CD4-positive, alpha-beta T cell treated with Interferon gamma for 1 hour (primary cell): Measurements from ENCODE around the gene KIF5C.
"Not testable (repeated sequence)": the region's sequence is repeated elsewhere in the genome, so short reads cannot be mapped to it uniquely, and the experiment has no call there.

ENCODE experiments used
- DNase-seq: peaks from one replicate; pipeline ENCODE4 v3.0.0-alpha.2; 2020

The KIF5C gene

GRCh38 chr2:148967578-148967977 is 92.6 kb downstream of the KIF5C start:
- no peak for DNase-seq

- DNase-seq = no peak
Measured at GRCh38 chr2:148968301-148968700, 93.3 kb downstream of the KIF5C start.

GRCh38 chr2:148968776-148969319 is 93.8 kb downstream of the KIF5C start:
- no peak for DNase-seq

GRCh38 chr2:148969659-148970061 is 94.6 kb downstream of the KIF5C start:
- no peak for DNase-seq

GRCh38 chr2:148970385-148970784 is 95.4 kb downstream of the KIF5C start:
- DNase-seq = no peak

GRCh38 chr2:148971547-148971946 is 96.5 kb downstream of the KIF5C start:
- DNase-seq = no peak

- no peak for DNase-seq
Measured at GRCh38 chr2:148974095-148974494, 99.1 kb downstream of the KIF5C start.

- no peak for DNase-seq
Measured at GRCh38 chr2:148978026-148978685, 103.1 kb downstream of the KIF5C start.

GRCh38 chr2:148978706-148979105 is 103.7 kb downstream of the KIF5C start:
- DNase-seq = no peak

- no peak for DNase-seq
Measured at GRCh38 chr2:148979164-148979918, 104.3 kb downstream of the KIF5C start.

- no peak for DNase-seq
Measured at GRCh38 chr2:148979919-148980277, 104.9 kb downstream of the KIF5C start.

GRCh38 chr2:148980496-148980895 is 105.5 kb downstream of the KIF5C start:
- DNase-seq = not testable (repeated sequence)

GRCh38 chr2:148981324-148981723 is 106.3 kb downstream of the KIF5C start:
- no peak for DNase-seq

- DNase-seq = no peak
Measured at GRCh38 chr2:148981781-148982180, 106.8 kb downstream of the KIF5C start.

GRCh38 chr2:148982282-148982681 is 107.3 kb downstream of the KIF5C start:
- DNase-seq = no peak

GRCh38 chr2:148983896-148984295 is 108.9 kb downstream of the KIF5C start:
- DNase-seq = no peak

- no peak for DNase-seq
Measured at GRCh38 chr2:148984449-148984848, 109.4 kb downstream of the KIF5C start.

GRCh38 chr2:148987286-148987685 is 112.3 kb downstream of the KIF5C start:
- DNase-seq = no peak

GRCh38 chr2:148988337-148988736 is 113.3 kb downstream of the KIF5C start:
- DNase-seq = no peak

GRCh38 chr2:148989882-148990493 is 115.0 kb downstream of the KIF5C start:
- peak; percentile 32 for DNase-seq

GRCh38 chr2:148990968-148991367 is 115.9 kb downstream of the KIF5C start:
- no peak for DNase-seq

GRCh38 chr2:148992448-148992847 is 117.4 kb downstream of the KIF5C start:
- DNase-seq = no peak

GRCh38 chr2:148993351-148993750 is 118.3 kb downstream of the KIF5C start:
- no peak for DNase-seq

GRCh38 chr2:148994341-148994740 is 119.3 kb downstream of the KIF5C start:
- DNase-seq = no peak
